Upper lobe of left lung (tissue), 6 donors: ENCODE data around the gene DDR1. TPM values are rescaled to one million over a fixed set of nuclear protein-coding genes. Genes with fewer than 3 reads are reported as not detected.

Source experiments
- ATAC-seq, 2 donors: fragments of 200-7000 bp; cut with Tn5 transposase; one replicate each; pipeline ENCODE4 v1.9.1; 2022; ENCODE audit warnings: mild to moderate bottlenecking in 2 of 2, moderate library complexity in 2 of 2; ENCODE audit not compliant: low FRiP score in 2 of 2
- DNase-seq, 2 donors: peaks; one replicate each; pipeline ENCODE4 v3.0.0-alpha.2; 2019 to 2020
- H3K27ac ChIP-seq, 4 donors: fragments of 200-600 bp; sonication (generic); one replicate each; pipeline ENCODE4 v1.5.1; 2016 to 2019
- H3K27me3 ChIP-seq, 4 donors: fragments of 200-600 bp; sonication (generic); one replicate each; pipeline ENCODE4 v1.5.1; 2017 to 2019
- H3K36me3 ChIP-seq, 4 donors: fragments of 200-600 bp; sonication (generic); one replicate each; pipeline ENCODE4 v1.5.1; 2016 to 2019
- H3K4me1 ChIP-seq, 4 donors: fragments of 200-600 bp; sonication (generic); one replicate each; pipeline ENCODE4 v1.5.1; 2018 to 2019
- H3K4me3 ChIP-seq, 4 donors: fragments of 200-600 bp; sonication (generic); one replicate each; pipeline ENCODE4 v1.5.1; 2017 to 2019; ENCODE audit warnings: mild to moderate bottlenecking in 2 of 4, moderate library complexity in 1 of 4
- H3K9me3 ChIP-seq, 4 donors: fragments of 200-600 bp; sonication (generic); one replicate each; pipeline ENCODE4 v1.5.1; 2018 to 2019
- CTCF ChIP-seq, 6 experiments: fragments of 450-650 bp in 4 of 6; fragments of 200-600 bp in 2 of 6; sonication (generic) in 2 of 6; IDR thresholded peaks; one replicate each; pipeline ENCODE4 v1.5.1; 2016 to 2019; ENCODE audit warnings: antibody characterized with exemption in 6 of 6
- EP300 ChIP-seq, 4 donors: sonication (generic); formaldehyde crosslinking; IDR thresholded peaks; one replicate each; pipeline ENCODE4 v1.5.1; 2017; ENCODE audit warnings: antibody characterized with exemption in 4 of 4, control low read depth in 2 of 4
- POLR2A ChIP-seq, 4 donors: fragments of 450-650 bp; IDR thresholded peaks; one replicate each; pipeline ENCODE4 v1.5.1; 2016 to 2017; ENCODE audit warnings: antibody characterized with exemption in 4 of 4, mild to moderate bottlenecking in 2 of 4
- POLR2AphosphoS5 ChIP-seq, 2 donors: sonication (generic); formaldehyde crosslinking; IDR thresholded peaks; one replicate each; pipeline ENCODE4 v1.5.1; 2017; ENCODE audit warnings: antibody characterized with exemption in 2 of 2
- WGBS, 2 donors: methylation state at CpG; one replicate each; pipeline ENCODE4 v1.1.5; 2017 to 2018; 5-methylcytosine and 5-hydroxymethylcytosine counted together
- total RNA-seq, 6 donors: library from RNA; depleted of rRNA in 4 of 6; stranded (reverse); fragments of >200 nt in 4 of 6; gene quantifications; one replicate each; pipeline versions ENCODE4 v1.1.0 to v1.2.1, GENCODE V29; 2016 to 2021
- donor health status: DM: no; HTN: no; CAD: no; lungs with moderate emphysema.
- donor health status: DM: no; HTN: yes; CAD: no; lungs with severe emphysema.

Gene DDR1
- total RNA-seq, 6 donors from 2014 or later = 75.4 to 147 (median 111) TPM

- peak overlapping the region in 2 of 4 donors; percentile 1 to 42 for H3K27ac ChIP-seq
- H3K9me3 ChIP-seq = no peaks in the 10 kb centered on the region
- 35 to 54% methylated on average over 3 of the region's 3 CpGs for WGBS, 2 donors
- no peaks in the 10 kb centered on the region for H3K36me3 ChIP-seq
- ATAC-seq (no peak), DNase-seq (no peak)
- H3K27me3 ChIP-seq = no peaks in the 10 kb centered on the region
- no peak overlapping the region for H3K4me3 ChIP-seq
- H3K4me1 ChIP-seq = peaks cover 3 to 32% (median 17%) of the 10 kb centered on the region in 4 donors
- TF ChIP-seq CTCF (IDR thresholded peaks at IDR 0.05) = no peak
- TF ChIP-seq POLR2A (IDR thresholded peaks at IDR 0.05) = no peak
- TF ChIP-seq EP300 (IDR thresholded peaks at IDR 0.05) = no peak
- TF ChIP-seq POLR2AphosphoS5 (IDR thresholded peaks at IDR 0.05) = no peak
These were observed 40.7 kb upstream of the DDR1 start for GRCh38 chr6:30843611-30843998.

GRCh38 chr6:30844118-30844535 is 40.2 kb upstream of the DDR1 start:
- H3K4me3 ChIP-seq = no peak overlapping the region
- H3K4me1 ChIP-seq = peaks cover 3 to 29% (median 17%) of the 10 kb centered on the region in 4 donors
- TF ChIP-seq EP300 (IDR thresholded peaks at IDR 0.05) (no peak), CTCF (IDR thresholded peaks at IDR 0.05) (no peak), POLR2AphosphoS5 (IDR thresholded peaks at IDR 0.05) (no peak), POLR2A (IDR thresholded peaks at IDR 0.05) (no peak)
- WGBS, 2 donors = 85 to 90% methylated on average over 3 of the region's 3 CpGs
- ATAC-seq = peak; percentile 49 to 54
- no peak for DNase-seq
- H3K36me3 ChIP-seq = no peaks in the 10 kb centered on the region
- H3K9me3 ChIP-seq = no peaks in the 10 kb centered on the region
- H3K27me3 ChIP-seq = no peaks in the 10 kb centered on the region
- H3K27ac ChIP-seq = peak overlapping the region in 2 of 4 donors; percentile 1 to 39

- H3K36me3 ChIP-seq = no peaks in the 10 kb centered on the region
- H3K4me1 ChIP-seq = peaks cover 3 to 29% (median 15%) of the 10 kb centered on the region in 4 donors
- H3K9me3 ChIP-seq = no peaks in the 10 kb centered on the region
- no peak overlapping the region for H3K27ac ChIP-seq
- 80 to 84% methylated on average over 8 of the region's 8 CpGs for WGBS, 2 donors
- TF ChIP-seq EP300 (IDR thresholded peaks at IDR 0.05) (no peak), POLR2A (IDR thresholded peaks at IDR 0.05) (no peak), CTCF (IDR thresholded peaks at IDR 0.05) (no peak), POLR2AphosphoS5 (IDR thresholded peaks at IDR 0.05) (no peak)
- no peaks in the 10 kb centered on the region for H3K27me3 ChIP-seq
- DNase-seq (no peak), ATAC-seq (no peak)
- H3K4me3 ChIP-seq = no peak overlapping the region
These were observed 39.1 kb upstream of the DDR1 start for GRCh38 chr6:30845183-30845582.

- peaks cover 0 to 9% (median 5%) of the 10 kb centered on the region in 4 donors for H3K9me3 ChIP-seq
- peaks cover 3 to 16% (median 14%) of the 10 kb centered on the region in 4 donors for H3K4me1 ChIP-seq
- H3K27me3 ChIP-seq = no peaks in the 10 kb centered on the region
- ATAC-seq = no peak
- 65 to 70% methylated on average over 11 of the region's 11 CpGs for WGBS, 2 donors
- H3K36me3 ChIP-seq = no peaks in the 10 kb centered on the region
- DNase-seq = peak in 1 of 2 donors; percentile 70
- no peak overlapping the region for H3K4me3 ChIP-seq
- TF ChIP-seq POLR2A (IDR thresholded peaks at IDR 0.05) = no peak
- TF ChIP-seq POLR2AphosphoS5 (IDR thresholded peaks at IDR 0.05) = no peak
- TF ChIP-seq EP300 (IDR thresholded peaks at IDR 0.05) = no peak
- TF ChIP-seq CTCF (IDR thresholded peaks at IDR 0.05) = no peak
- peak overlapping the region in 1 of 4 donors; percentile 26 for H3K27ac ChIP-seq
These were observed 36.8 kb upstream of the DDR1 start for GRCh38 chr6:30847421-30847970.

GRCh38 chr6:30847971-30848436 is 36.3 kb upstream of the DDR1 start:
- Histone ChIP-seq H3K4me1 (peaks cover 3 to 14% (median 13%) of the 10 kb centered on the region in 4 donors), H3K9me3 (peaks cover 0 to 9% (median 5%) of the 10 kb centered on the region in 4 donors), H3K36me3 (no peaks in the 10 kb centered on the region), H3K27me3 (no peaks in the 10 kb centered on the region), H3K27ac (peak overlapping the region in 1 of 4 donors; percentile 26), H3K4me3 (no peak overlapping the region)
- 74 to 83% methylated on average over 9 of the region's 9 CpGs for WGBS, 2 donors
- TF ChIP-seq EP300 (IDR thresholded peaks at IDR 0.05) (no peak), CTCF (IDR thresholded peaks at IDR 0.05) (no peak), POLR2A (IDR thresholded peaks at IDR 0.05) (no peak), POLR2AphosphoS5 (IDR thresholded peaks at IDR 0.05) (no peak)
- DNase-seq = no peak
- ATAC-seq = no peak
